Glomerular endothelial cell (primary cell): ENCODE results near the gene SKOR2. TPM values are rescaled to one million over a fixed set of nuclear protein-coding genes. Genes with fewer than 3 reads are reported as not detected.
"Not testable (repeated sequence)": the region's sequence is repeated elsewhere in the genome, so short reads cannot be mapped to it uniquely, and the experiment has no call there.

Source experiments
- DNase-seq: peaks from one replicate; pipeline ENCODE4 v3.0.0-alpha.2; 2011; ENCODE audit warnings: low read depth, low spot score; ENCODE audit errors: extremely low read depth
- total RNA-seq: library from RNA; depleted of rRNA; stranded (reverse); fragments of >200 nt; gene quantifications from 2 replicates; pipeline ENCODE4 v1.2.3, GENCODE V29; 2015

Gene SKOR2
- total RNA-seq, 1 donor from 2014 or later = not detected

GRCh38 chr18:47204908-47205522 lies 46.4 kb downstream of the SKOR2 start:
- peak; percentile 34 for DNase-seq

DNA sequence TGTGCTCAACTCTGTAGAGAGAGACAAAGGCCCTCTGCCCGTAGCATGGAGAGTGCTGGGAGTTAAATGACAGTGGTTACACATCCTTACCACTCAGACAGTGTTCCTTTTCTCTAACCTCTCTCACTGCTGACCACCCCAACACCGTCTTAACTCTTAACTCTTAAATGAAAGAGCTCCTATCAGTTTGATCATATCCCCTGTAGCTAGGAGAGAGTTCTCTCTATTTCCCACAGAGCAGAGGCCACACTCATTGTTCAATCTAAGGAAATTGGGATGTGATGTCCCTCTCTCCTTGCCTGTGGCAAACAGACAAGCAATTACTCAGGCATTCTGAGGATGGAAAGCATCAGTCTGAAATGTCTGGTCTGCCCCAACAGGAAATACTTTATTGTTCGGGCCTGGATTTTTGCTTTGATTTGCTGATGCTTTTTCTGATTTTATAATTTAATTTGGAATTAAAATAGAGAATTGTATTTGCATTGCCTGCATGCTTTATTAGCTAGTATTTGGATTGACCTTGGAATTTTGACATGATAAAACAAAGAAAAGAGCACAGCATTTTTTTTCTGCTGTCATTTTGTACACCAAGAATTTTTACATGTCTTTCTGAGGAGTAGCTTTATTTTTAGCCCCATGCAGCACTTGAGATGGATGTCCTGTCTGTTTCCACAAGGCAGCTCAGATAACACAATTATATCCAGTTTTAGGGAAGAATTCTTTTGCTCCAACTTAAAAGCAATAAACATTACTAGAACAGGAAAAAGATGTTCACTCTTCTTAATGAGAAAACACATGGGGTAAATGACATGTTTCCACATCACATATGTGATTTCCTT lies 47.6 kb downstream of the SKOR2 start:
- no peak for DNase-seq

- DNase-seq = not testable (repeated sequence)
Measured at GRCh38 chr18:47195961-47196360, 55.5 kb downstream of the SKOR2 start.

- no peak for DNase-seq
Measured at GRCh38 chr18:47191961-47192360, 59.5 kb downstream of the SKOR2 start.

DNA sequence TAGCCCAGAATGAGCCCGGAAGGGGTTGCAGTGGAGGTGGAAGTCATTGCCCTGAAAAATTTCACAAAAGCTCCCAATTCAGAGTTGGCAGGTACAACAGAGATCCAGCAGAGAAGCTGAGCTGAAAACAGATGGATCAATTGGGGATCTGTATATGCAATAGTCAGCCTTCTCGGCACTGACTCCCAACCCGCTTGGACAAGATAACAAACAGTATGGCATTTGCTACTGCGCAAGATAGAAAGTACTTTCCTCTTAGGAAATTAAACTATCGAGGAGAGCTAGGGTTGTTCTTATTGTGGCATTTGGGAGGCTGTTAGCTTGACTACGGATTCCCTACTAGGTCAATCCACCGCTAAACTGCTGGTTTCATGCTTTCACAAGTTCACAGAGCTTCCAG lies 63.7 kb downstream of the SKOR2 start:
- no peak for DNase-seq

- DNase-seq = no peak
Measured at GRCh38 chr18:47184419-47185050, 66.9 kb downstream of the SKOR2 start.

DNA sequence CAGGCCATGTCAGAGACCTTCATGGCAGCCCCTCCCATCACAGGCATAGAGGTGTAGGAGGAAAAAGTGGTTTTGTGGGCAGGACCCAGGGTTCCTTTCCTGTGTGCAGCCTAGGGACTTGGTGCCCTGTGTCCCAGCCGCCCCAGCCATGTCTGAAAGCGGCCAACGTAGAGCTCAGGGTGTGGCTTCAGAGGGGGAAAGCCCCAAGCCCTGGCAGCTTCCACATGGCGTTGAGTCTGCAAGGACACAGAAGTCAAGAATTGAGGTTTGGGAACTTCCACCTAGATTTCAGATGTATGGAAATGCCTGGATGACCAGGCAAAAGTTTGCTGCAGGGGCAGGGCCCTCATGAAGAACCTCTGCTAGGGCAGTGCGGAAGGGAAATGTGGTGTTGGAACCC lies 69.3 kb downstream of the SKOR2 start:
- not testable (repeated sequence) for DNase-seq

GRCh38 chr18:47180765-47181164 lies 70.7 kb downstream of the SKOR2 start:
- no peak for DNase-seq

- DNase-seq = no peak
Measured at GRCh38 chr18:47179520-47179919, 71.9 kb downstream of the SKOR2 start.

- DNase-seq = peak; percentile 52
Measured at GRCh38 chr18:47175898-47176575, 75.4 kb downstream of the SKOR2 start, which contains the start of gene IER3IP1. TSS of gene IER3IP1 (minus strand) at chr18:47176364. CDS start at chr18:47176277, 87 bp downstream.

DNA sequence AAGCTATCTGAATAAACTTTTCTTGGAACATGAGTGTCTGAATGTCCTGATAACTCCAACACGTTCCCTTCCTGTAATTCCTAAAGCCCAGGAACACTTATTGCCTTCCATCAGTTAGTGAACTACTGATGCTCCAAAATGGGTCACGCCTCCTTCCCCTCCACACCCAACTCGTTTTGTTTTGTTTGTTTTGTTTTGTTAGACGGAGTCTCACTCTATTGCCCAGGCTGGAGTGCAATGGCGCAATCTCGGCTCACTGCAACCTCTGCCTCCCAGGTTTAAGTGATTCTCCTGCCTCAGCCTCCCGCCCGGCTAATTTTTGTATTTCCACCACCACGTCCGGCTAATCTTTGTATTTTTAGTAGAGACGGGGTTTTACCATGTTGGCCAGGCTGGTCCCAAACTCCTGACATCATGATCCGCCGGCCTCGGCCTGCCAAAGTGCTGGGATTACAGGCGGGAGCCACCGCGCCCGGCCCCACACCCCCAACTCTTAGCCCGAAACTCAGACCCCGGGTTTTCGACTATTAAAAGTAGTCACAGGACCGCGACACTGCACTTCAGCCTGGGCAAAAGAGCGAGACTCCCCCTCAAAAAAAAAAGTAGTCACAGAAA lies 76.1 kb downstream of the SKOR2 start:
- no peak for DNase-seq

DNA sequence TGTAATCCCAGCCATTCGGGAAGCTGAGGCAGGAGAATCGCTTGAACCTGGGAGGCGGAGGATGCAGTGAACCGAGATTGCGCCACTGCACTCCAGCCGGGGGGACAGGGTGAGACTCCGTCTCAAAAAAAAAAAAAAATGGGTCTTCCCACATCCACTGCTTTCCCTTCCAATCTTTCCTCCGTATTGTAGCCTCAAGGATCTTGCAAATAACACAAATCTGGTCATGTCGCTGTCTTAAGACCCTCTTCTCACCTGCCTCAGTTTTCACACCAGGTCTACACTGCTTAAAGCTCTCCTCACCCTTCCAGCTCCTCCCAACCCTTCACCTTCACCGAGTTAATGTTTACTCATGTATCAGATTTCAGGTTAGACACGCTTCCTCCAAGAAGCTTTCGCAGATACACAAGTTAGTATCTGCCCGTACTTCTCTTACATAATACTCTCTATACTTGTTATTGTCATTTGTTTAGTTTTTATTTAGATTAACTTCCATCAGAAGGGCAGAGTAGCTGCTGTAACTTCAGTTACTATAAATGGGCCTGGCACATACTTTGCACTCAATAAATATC lies 76.8 kb downstream of the SKOR2 start:
- DNase-seq = no peak

GRCh38 chr18:47172476-47172875 lies 79.0 kb downstream of the SKOR2 start:
- no peak for DNase-seq

- DNase-seq = no peak
Measured at GRCh38 chr18:47168913-47169312, 82.5 kb downstream of the SKOR2 start.

GRCh38 chr18:47168509-47168908 lies 83.0 kb downstream of the SKOR2 start:
- DNase-seq = no peak

GRCh38 chr18:47166294-47166693 lies 85.2 kb downstream of the SKOR2 start:
- DNase-seq = no peak

GRCh38 chr18:47163241-47163640 lies 88.2 kb downstream of the SKOR2 start:
- DNase-seq = no peak

- no peak for DNase-seq
Measured at GRCh38 chr18:47160256-47160655, 91.2 kb downstream of the SKOR2 start.

DNA sequence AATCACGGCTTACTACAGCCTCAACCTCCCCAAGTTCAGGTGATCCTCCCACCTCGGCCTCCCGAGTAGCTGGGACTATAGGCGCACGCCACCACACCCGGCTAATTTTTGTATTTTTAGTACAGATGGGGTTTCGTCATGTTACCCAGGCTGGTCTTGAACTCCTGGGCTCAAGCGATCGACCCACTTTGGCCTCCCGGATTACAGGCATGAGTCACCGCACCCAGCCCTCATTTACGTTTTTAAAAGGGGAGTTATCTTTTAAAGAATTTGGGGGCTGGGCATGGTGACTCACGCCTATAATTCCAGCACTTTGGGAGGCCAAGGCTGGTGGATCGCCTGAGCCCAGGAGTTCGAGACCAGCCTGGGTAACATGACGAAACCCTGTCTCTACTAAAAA lies 93.1 kb downstream of the SKOR2 start:
- not testable (repeated sequence) for DNase-seq
